ENCODE data around the gene STUM.
A peak's percentile ranks its signal among the peaks of the same experiment; 100 is the strongest.
"Not testable (repeated sequence)": the region's sequence is repeated elsewhere in the genome, so short reads cannot be mapped to it uniquely, and the experiment has no call there.

The STUM gene

DNA sequence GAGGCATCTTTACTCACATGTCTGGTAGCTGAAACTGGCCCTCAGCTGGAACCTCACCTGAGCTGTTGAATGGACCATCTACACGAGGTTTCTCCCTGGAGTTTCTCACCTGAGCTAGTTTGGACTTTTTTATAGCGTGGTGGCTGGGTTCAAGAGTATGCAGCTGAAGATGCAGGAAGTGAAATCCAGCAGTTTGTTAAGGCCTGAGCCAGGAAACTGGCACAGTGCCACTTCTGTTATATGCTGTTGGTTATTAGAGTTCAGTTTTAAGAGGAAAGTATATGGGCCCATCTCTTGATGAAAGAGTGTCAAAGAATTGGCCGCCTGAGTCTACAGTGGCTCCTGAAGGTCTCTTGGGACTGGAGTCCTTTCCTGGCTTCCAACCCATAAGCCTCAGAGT lies 35.6 kb downstream of the STUM start:
- no peak for DNase-seq

DNA sequence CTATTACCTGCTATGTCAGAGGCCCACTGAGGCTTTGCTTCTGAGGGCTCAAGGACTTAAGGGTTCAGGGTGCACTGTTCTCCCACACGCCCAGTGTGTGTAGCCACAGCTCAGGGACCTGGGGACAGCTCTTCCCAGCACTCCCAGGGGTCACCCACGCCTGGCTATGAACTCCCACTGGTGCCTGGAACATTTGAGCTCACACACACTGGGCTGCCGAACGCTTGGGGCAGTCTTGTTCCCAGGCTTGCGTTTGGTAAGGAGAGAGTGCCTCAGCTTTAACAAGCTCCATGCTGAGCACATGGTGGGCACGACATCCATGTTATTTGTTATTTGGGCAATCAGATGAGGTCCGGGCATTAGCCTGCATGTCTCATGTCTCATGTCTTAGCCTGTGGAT lies 37.6 kb downstream of the STUM start:
- DNase-seq = no peak

DNA sequence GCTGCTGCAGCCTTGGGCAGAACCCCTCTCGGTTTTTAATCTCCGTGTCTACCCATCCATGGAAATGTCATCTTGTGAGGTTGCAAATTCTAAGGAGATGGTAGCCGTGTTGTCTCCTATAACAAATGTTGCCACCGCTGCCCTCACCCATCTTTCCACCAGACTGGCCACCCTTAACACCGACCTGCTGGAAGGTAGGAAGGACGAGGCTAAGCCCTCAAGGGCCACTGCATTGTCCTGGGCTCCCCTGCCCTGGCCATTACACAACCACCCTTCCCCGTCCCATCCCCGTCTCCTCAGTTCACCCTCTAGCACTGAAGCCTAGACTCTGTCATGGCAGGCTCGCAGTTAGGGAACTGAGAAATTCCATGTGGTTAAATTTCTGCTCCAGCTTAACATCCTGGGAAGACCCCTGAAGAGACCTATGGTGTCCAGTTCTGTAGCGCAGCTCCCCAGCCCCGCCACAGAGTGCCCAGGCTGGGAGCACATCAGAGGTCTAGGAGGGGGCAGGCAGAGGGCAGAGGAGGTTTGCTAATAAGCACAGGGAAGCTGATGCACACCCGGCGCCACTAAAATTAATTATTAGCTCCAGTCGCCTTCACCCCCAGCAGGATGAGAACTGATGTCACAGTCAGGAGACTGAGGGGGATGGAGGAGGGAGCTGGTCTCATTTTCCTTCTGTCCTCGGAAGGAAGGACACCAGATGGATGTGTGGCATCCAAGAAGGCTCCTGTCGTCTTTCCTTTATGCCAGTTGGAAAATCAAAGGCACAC lies 38.3 kb downstream of the STUM start:
- DNase-seq = no peak

DNA sequence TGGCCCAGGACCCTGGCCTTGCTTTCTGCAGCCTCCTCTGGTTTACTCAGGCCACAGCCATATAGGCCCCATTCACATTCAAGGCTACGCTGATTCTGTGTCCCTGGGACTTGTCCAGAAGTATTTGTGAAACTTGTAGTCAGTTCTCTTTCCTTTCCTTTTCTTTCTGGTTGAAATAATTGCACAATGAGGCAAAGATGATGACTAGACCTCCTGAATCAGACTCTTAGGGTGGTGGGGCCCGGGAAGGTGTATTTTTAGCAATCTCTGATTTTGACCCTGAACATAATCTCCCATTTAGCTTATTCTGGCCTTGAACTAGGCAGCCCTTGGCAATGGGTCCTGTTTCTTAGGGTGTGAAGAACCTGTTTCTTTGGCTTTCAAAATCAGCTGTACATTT lies 39.9 kb downstream of the STUM start:
- no peak for DNase-seq

DNA sequence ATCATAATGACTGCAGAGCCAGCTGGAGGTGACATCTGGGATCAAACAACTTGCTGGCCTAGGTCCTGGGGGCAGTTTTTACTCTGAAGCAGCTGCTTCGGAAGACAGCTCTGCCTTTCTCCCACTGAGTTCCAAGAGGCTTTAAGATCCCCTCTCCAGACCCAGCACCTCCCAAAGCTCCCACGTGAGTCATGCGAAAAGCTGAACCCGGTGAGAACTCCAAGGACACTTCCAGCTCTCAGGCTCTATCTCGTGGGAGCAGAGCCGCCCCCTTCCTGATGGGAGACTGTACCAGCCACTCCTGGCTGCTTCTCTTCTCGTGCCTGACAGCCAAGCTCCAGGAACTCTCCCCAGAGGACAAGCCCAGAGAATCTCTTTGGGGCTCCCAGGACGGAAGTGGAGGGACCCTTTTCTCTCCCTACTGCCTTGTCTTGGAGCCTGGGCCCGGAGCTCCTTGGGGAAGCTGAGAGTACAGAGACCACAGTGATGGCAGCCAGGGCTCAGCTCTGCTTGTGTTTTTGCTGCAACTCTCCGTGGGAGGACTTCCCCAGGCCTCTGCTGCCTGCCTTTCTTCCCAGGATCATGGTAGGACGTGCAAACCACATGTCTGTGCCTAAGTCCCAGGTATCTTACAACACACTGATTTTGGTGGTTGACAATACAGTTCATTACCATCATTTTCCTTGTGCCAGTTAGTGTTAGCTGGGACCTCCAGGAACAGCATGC lies 40.6 kb downstream of the STUM start:
- no peak for DNase-seq

DNA sequence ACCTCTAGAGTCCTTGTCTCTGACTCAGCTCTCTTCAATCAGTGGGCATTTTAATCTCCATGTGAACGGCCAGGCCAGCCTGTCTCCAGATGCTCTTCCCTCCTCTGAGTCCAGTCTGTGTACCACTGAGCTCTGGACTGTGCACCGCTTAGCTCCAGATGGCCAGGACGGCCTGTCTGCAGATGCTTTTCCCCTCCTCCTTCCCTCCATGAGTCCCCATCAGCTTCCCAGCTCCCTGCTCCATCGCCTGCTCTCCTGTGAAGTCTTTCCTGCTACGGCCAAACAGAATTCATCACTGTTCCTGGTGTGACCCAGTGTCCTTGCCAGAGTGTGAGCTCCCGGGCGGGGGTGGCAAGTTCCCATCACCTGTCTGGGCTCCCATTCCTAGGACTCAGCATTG lies 42.0 kb downstream of the STUM start:
- no peak for DNase-seq

DNA sequence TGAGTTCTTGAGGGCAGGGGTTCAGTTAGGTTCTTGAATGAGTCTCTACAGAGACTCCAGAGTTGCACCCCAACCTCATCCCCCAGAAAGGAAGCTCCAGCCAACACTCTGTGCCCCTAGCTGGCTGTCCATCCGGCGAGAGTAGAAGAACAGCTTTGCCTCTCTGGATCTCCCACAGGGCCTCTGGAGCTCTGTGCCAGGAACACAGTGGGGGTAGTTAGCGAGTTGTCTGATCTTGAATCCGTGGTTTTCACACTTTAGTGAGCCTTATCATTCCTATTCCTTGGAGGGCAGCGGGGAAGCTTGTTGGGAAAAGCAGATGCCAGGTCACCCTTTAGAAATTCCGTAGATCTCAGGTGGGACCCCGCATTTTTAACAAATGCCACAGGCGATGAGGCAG lies 45.0 kb downstream of the STUM start:
- no peak for DNase-seq

DNA sequence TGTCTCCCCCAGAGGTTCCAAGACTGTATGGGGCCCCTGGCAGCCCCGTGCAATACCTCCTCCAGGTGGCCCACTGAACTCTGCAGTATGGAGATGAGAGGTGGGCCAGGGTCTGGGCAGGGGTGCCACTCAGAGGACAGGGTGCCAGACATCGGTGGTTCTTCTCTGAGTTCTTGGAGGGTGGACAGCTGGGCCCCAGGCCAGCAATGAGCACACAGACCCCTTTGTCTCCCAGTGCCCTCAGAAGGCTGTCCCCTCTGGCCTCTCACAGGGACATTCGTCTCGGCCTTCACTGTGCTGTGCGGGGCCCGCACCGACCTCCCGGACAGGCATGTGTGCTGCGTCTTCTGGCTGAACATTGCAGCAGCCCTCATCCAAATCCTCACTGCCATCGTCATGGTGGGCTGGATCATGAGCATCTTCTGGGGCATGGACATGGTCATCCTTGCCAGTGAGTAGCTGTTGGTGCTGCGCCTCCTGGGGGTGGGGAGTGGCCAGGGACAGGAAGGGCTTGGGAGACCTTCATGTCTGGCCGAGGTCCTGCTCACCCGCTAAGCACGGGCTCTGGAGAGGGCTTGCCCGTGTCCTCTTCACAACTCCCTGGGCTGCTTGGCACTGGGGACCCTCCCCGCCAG lies 48.1 kb downstream of the STUM start:
- DNase-seq = no peak

DNA sequence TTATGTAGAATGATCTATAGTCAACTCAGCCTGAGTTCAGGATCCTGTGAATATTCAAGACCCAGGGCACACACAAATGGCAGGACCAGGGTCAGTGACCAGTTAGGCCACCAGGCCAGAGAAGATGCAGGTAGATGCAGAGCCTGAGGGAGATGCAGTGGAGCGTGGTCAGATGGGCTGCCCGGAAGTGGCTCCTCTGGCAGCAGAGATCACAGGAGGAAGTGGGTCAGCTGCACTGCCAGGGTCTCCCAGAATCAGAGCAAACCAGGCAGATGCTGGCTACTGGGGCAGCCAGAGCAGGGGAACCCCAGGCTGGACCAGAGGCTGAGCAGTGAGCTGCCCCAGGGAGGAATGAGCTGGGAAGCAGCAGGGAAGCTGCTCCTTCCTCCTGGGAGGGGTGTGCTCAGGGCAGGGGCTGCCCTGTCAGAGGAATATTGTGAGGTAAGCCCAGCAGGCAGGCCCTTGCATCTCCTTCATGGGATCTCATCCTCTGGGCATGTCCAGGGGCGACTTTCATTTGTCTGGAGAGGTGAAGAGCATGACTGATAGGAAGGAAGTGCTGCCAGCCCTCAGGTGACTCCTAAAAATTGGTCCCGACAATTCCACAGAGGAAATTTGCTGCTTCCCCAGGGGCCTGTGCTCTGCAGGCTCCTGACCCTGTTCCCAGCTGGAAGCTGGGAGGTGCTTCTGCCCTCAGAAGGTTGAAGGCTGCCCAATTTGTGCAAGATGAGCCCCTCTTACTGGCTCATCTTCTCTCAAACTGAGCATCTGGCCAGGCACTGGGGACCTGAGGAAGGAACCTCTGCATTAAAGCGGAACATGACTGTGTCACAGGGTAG lies 49.3 kb downstream of the STUM start:
- no peak for DNase-seq

DNA sequence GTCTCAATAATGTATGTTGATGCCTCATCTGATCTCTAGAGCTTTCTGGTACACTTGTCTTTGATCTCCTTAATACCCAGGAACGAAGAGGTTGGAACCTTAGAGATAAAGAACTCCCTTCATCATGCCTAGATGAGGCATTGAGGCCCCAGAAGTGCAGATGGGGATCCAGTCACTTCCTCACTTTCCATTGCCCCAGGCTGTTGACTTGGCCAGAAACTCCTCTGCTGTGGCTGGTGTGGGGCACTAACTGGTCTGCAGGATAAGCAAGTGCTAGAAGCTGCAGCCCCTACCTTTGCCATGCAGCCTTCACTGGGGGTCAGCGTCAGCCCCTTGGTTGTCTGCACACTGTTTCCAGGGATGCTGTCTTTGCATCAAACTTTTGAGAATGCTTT lies 49.9 kb downstream of the STUM start:
- no peak for DNase-seq

DNA sequence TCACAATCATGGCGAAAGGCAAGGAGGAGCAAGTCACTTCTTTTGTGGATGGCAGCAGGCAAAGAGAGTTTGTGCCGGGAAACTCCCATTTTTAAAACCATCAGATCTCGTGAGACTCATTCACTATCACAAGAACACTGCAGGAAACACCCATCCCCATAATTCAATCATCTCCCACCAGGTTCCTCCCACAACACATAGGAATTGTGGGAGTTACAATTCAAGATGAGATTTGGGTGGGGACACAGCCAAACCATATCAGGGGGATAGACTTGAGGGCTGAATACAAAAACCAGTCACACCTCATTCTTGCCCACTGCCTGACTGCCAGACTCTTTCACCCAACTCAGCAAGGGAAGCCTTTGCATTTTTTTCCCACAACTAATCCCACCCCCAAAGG lies 50.4 kb downstream of the STUM start:
- not testable (repeated sequence) for DNase-seq

DNA sequence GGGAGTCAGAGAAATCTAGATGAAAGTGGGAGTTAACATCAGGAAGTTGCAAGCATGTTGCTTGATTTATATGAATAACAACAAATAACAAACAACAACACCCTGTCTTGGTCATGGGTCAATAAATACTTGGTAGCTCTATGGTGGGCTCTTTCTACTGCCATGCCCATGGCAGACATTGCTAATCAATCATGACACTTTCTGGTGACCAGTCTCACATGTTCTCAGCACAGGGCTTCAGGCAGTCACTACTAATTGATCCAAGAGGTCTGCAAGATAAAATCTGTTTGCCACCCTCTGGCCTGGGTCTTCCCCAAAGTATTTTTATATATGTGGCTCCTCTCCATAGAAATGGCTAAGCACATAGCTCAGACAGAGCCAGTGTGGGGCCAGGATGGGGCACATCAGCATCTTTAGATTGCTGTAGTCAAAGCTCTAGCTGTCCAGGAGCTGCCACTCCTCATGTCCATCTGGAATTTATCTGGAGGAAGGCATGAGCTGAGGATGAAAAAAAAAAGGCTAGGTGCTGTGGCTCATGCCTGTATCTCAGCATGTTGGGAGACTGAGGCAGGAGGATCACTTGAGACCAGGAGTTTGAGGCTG lies 51.2 kb downstream of the STUM start:
- no peak for DNase-seq

DNA sequence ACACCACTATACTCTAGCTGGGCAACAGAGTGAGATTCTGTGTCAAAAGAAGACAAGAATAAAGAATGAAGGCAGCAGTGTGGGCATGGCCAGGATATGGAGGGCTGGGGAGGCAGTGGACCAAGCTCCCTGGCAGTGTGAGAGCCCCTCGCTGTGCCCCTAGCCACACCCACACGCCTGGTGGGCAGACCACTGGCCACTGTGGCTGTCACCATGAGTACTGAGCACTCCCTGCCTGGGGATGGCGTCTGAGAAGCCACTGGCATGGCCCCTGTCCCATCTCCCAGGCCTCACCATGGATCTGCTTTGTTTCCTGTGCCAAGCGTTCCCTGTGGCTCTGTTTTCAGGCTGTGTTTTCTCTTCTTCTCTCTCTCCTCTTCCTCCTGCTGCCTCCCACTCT lies 51.7 kb downstream of the STUM start:
- no peak for DNase-seq

DNA sequence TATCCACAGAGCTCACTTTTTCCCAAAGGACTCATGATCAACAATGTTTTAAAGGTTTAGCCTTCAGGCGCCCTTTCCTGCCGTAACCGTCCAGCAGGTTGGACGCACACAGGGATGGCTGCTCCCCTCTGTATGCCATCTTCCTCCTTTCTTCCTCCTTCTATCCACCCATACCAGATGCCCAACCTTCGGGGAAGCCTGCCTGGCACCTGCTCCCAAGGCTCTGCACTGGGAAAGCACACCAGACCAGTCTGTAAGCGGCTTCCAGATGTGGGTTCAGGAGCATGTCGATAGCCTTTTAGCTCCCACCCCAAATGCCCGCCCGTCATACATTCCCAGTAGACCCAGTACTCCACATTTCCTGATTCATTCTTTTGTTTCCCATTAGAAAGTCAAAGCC lies 52.9 kb downstream of the STUM start:
- DNase-seq = no peak

DNA sequence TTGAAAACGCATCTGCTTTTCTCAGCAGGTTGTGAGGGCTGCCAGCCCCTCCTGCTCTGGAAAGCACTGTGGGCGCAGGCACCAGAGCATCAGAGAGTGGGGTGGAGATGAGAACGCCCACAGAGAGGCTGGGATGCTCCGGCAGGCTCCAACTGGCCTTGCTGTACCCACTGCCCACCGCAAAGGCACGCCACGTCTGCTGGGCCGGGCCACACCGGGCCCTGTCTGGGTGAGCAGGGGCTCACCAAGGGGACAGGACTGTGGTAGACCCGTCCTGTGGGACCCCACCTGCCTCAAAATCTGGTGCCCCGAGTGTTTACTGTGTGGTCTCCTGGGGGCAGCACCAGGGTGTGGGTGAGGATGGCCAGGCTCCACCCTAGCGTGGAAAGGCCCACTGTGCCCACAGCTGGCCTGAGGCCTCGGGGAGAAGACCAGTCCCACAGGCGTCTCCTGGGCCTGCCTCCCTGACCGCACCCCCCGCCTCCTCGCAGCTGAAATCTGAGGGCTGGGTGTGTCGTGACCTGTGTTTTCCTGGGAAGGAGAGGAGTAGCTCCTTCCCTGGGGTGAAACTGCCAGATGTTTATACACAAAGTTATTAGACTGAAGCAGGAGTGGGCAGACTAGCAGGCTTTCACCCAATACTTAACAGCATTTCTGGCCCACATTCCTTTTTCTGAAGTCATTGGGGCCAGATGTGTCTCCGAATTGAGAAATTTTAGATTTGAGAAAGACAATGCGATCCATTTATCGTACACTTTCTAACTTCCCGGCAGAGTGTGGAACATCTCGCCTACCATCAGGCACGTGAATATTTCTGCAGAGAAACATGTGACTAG lies 53.8 kb downstream of the STUM start:
- DNase-seq = peak; percentile 75

DNA sequence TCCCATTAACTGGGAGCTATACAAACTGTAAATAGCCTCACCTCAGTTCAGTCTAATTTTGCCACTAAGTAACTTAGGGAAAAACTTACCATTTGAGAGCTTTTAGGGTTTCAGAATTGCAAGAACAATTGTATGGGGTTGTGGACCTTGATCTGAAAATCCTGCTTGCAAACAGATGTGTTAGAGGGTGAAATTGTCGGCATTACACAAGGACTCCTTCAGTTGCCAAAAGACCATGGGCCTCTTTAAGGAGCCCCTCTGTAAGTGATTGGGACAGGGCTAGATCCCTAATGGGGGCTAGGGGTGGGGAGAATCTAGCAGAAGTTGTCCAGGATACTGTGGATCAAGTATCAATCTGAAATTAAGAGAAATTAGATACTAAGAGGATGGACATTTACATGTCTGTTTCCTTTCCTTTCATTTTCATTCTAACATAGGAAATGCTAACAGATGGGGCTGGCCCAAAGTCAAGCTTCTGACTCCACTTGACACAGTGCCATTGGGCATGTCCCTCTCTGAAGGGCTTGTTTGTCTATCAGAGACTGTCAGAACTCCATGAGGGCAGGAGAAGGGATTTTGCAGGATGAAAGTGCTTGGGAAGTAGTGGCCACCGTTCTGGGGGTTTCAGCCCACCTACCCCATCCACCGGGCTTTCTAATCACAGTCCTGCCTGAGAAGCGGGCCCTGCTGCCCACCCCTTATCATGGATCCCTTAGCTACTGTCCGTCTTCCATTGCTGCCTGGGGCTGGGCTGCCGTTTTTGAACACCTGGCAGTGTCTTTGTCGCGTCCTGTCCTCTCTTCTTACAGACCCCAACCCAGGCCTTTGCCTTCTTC lies 54.7 kb downstream of the STUM start:
- peak; percentile 77 for DNase-seq

DNA sequence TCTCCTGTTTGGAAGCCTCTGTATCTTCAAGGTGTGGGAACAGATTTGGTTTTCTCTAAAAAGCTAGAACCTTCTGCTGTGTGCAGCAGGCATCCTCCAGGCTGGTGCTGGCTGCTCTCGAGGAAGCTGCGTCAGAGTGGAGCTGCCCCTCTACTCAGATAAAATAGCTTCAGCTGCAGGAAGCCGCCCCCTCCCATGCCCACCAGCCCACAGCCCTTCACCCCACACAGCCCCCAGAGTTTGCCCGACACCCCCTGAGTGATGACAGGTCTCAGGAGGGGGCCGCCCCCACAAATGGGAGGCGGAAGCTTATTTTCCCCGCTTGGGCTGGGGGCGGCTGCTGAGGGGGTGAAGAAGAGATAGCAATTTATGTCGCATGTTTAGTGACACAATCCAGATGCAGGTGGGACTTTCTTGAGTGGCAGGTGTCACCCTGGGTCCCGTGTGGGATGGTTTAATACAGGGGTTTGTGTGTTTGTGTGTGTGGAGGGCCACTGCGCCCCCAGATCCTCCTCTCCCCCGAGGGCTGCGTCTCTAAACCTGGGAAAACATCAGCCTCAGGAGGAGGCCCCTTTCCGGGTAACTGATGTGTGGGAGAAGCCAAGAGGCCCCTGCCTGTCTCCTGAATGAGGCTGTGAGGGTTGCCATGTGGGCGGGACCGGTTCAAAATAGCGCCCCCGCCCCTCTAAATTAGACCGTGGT lies 55.4 kb downstream of the STUM start:
- no peak for DNase-seq

DNA sequence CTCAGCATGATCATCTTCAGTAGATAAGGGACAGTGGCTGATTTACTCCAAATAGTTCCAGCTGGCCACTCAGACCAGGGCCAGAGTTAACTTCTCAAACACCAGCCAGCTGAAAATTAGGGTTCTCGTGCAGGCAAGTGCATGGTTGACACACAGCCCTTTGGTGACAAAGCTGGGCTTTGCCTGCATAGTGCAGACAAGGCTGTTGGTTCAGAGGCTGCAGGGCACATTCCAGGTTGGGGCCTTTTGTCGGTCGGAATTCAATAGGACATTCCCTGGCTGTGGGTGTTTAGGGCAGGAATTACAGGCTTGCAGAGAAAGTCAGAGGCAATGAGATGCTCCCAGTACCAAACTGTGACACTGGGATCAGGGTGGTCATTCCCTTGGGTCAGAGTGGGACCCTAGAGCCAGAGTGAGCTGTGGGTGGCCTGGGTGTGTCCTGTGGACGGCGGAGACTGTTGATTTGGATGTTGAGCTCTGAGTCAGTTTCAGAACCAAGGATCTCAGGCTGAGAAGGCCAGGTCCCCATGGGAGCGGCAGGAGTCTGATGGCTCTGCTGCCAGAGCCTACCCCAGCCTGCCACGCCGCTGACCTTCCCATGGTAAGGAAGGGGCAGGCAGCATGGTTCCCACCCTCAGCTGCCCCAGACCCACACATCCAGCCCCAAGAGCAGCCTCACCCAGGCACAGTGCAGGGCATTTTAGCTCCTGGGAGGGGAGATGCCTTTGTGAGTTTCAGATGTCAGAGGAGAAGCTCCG lies 56.2 kb downstream of the STUM start:
- DNase-seq = no peak

DNA sequence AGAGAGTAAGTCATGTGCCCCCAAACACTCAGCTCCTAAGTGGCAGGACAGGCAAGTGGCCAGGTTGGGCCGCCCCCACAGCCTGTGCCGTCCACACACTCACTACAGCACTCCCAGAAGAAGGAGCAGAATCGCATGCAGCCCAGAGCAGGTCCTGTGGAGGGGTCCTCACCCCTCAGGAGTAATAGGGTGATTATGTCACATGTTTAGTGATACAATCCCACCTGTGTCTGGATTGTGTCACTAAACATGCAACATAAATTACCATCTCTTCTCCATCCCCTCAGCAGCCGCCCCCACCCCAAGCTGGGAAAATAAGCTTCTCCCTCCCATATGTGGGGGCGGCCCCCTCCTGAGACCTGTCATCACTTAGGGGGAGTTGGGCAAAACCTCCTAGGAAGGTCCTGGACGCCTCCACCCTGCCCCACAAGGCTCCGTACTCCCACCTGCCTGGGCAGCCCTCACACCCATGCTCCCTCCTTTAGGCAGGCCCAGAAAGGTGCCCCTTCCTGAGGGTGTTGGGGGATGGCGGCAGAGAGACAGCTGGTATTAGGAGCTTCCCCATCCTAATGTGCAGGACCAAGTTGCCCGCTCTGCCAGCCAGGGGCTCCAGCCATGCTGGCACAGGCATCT lies 56.9 kb downstream of the STUM start:
- DNase-seq = no peak

Measured in right forelimb (tissue), 1 donor.